Skeletal muscle tissue (tissue), 4 donors: ENCODE results near the gene GADD45B. TPM values are rescaled to one million over a fixed set of nuclear protein-coding genes. Genes with fewer than 3 reads are reported as not detected.

Source experiments
- H3K27ac ChIP-seq: one replicate; pipeline ENCODE4 v1.7.0; 2013; ENCODE audit warnings: mild to moderate bottlenecking, low read depth, low read length, inconsistent platforms
- H3K27me3 ChIP-seq, 3 donors: one replicate each; pipeline ENCODE4 v1.7.0; 2013; ENCODE audit warnings: low read length in 3 of 3; ENCODE audit not compliant: control insufficient read depth in 3 of 3, insufficient read depth in 3 of 3
- H3K36me3 ChIP-seq, 3 donors: one replicate each; pipeline ENCODE4 v1.7.0; 2013; ENCODE audit warnings: low read length in 3 of 3; ENCODE audit not compliant: control insufficient read depth in 3 of 3, insufficient read depth in 3 of 3
- H3K4me1 ChIP-seq, 3 donors: one replicate each; pipeline ENCODE4 v1.7.0; 2013; ENCODE audit warnings: low read length in 3 of 3, mild to moderate bottlenecking in 3 of 3; ENCODE audit not compliant: control insufficient read depth in 3 of 3, insufficient read depth in 3 of 3
- H3K4me3 ChIP-seq, 3 donors: one replicate each; pipeline ENCODE4 v1.7.0; 2013; ENCODE audit warnings: low read length in 3 of 3
- H3K9ac ChIP-seq, 3 donors: one replicate each; pipeline ENCODE4 v1.7.0; 2013; ENCODE audit warnings: low read length in 3 of 3, mild to moderate bottlenecking in 3 of 3, moderate library complexity in 2 of 3, low read depth in 1 of 3
- H3K9me3 ChIP-seq, 3 donors: one replicate each; pipeline ENCODE4 v1.7.0; 2013; ENCODE audit warnings: low read length in 3 of 3; ENCODE audit not compliant: control insufficient read depth in 3 of 3
- total RNA-seq: library from RNA; depleted of rRNA; stranded (reverse); fragments of >200 nt; gene quantifications from one replicate; pipeline ENCODE4 v1.2.3, GENCODE V29; 2014
- donor health status: Osteomylitis.

GADD45B gene
- total RNA-seq, 1 donor from 2014 or later, result 5.7 TPM

DNA sequence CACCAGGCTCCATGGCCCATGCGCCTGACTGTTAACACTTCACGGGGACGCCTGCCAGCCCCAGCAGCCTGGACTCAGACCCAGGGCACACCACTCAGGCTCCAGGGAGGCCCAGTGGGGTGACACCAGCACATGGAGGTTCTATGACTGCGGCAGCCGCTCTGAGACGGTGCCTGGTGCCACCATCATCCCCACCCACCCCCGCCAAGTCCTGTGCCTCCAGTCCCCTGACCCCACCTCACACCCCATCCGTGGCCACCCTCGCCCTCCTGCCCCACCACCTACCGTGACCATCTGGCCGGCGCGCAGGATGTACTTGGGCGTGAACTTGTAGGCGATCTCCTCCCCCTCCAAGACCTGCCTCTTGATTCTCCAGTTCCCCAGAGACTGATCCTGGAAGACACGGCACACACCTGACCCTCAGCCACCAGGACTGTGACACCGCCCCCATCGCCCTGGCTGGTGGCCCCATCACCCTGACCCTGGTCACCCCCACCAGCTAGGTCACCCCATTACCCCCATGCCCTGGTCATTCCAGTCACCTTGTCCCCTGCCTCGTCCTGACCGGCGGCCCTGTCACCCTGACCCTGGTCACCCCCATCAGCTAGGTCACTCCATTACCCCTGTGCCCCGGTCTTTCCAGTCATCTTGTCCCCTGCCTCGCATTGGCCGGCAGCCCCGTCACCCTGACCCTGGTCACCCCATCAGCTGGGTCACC is 43.6 kb upstream of the GADD45B start:
- Histone ChIP-seq H3K4me3 (no peak overlapping the region), H3K9ac (no peak overlapping the region), H3K27ac (no peak overlapping the region), H3K4me1 (peaks cover 9 to 15% (median 12%) of the 10 kb centered on the region in 3 donors), H3K27me3 (no peaks in the 10 kb centered on the region), H3K36me3 (peaks cover 4 to 18% (median 16%) of the 10 kb centered on the region in 3 donors), H3K9me3 (no peaks in the 10 kb centered on the region)

DNA sequence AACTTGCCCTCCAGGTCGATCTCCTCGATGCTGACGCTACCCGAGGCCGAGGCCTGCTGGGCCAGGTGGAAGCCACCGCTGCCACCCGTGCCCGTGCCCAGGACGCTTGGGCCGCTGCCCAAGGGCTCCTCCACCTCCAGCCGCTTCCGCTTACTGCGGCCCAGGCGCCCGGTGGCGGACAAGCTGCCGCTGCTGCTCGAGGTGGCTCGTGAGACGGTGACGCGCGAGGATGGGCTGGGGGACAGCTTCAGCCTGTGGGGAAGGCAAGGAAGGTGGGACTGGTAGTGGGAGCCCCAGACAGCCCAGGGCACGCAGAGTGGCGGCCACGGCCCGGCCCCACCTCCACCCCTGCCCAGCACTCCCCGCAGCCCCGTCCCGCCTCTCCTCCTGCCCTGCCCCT is 42.1 kb upstream of the GADD45B start:
- Histone ChIP-seq H3K4me3 (no peak overlapping the region), H3K27ac (no peak overlapping the region), H3K27me3 (no peaks in the 10 kb centered on the region), H3K9ac (no peak overlapping the region), H3K4me1 (peaks cover 0 to 4% (median under 1%) of the 10 kb centered on the region in 3 donors), H3K36me3 (peaks cover 14 to 24% (median 24%) of the 10 kb centered on the region in 3 donors), H3K9me3 (no peaks in the 10 kb centered on the region)

DNA sequence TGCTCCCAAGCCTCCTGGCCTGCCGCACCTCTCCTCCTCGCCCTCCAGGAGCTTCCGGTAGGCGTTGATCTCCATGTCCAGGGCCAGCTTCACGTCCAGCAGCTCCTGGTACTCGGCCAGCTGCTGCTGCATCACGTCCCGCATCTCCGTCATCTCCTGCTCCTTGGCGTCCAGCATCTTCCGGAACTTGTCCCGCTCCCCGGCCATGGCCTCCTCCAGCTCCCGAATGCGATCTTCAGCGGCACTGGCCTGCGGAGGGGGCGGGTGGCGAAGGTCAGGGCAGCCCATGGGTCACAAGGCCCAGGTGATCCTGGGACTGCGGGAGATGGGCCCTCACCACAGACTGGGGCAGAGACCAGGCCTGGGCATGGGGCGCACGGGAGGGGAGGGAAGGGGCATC is 41.7 kb upstream of the GADD45B start:
- no peaks in the 10 kb centered on the region for H3K27me3 ChIP-seq

DNA sequence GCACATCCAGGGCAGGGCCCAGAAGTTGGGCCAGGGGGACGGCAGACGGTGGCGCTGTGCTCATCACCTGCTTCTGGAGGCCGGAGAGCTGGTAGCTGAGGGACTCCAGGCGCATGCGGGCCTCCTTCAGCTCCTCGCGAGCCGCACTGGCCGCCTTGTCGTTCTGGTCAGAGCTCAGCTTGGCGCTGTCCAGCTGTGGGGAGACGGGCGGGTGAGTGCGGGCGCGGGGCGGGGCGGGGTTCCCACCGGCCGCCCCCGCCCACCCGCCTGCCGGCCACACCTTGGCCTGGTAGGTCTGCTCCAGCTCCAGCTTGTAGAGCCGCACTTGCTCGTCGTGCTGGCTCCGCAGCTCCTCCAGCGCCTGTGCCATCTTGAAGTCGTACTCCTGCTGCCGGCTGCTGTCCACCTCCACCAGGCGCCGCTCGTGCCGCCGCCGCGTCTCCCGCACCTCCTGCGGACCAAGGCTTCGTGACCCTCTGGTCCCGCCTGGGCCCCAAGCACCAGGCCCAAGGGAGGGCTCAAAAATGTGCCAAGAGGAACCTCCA is 41.1 kb upstream of the GADD45B start:
- Histone ChIP-seq H3K9me3 (no peaks in the 10 kb centered on the region), H3K27ac (no peak overlapping the region), H3K4me1 (no peaks in the 10 kb centered on the region), H3K36me3 (peaks cover 14 to 24% (median 24%) of the 10 kb centered on the region in 3 donors), H3K27me3 (no peaks in the 10 kb centered on the region), H3K9ac (no peak overlapping the region), H3K4me3 (no peak overlapping the region)

More for the DNA sequence above, 41.7 kb upstream of the GADD45B start:
- no peaks in the 10 kb centered on the region for H3K4me1 ChIP-seq
- peaks cover 14 to 24% (median 24%) of the 10 kb centered on the region in 3 donors for H3K36me3 ChIP-seq
- H3K9ac ChIP-seq, result no peak overlapping the region
- H3K9me3 ChIP-seq, result no peaks in the 10 kb centered on the region
- no peak overlapping the region for H3K27ac ChIP-seq
- no peak overlapping the region for H3K4me3 ChIP-seq

DNA sequence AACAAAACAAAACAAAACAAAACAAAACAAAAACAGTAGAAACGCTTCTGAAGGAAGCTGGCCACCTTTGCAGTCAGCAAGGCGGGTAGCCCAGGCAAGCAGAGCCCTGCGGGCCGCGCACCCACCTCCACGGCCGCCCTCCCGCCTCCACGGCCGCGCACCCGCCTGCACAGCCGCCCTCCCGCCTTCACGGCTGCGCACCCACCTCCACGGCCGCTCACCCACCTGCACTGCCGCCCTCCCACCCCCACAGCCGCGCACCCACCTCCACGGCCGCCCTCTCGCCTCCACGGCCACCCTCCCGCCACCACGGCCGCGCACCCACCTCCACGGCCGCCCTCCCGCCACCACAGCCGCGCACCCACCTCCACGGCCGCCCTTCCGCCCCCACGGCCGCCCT is 39.5 kb upstream of the GADD45B start:
- Histone ChIP-seq H3K27ac (no peak overlapping the region), H3K27me3 (no peaks in the 10 kb centered on the region), H3K4me1 (no peaks in the 10 kb centered on the region), H3K9ac (no peak overlapping the region), H3K4me3 (no peak overlapping the region), H3K9me3 (no peaks in the 10 kb centered on the region), H3K36me3 (peaks cover 14 to 18% (median 18%) of the 10 kb centered on the region in 3 donors)

DNA sequence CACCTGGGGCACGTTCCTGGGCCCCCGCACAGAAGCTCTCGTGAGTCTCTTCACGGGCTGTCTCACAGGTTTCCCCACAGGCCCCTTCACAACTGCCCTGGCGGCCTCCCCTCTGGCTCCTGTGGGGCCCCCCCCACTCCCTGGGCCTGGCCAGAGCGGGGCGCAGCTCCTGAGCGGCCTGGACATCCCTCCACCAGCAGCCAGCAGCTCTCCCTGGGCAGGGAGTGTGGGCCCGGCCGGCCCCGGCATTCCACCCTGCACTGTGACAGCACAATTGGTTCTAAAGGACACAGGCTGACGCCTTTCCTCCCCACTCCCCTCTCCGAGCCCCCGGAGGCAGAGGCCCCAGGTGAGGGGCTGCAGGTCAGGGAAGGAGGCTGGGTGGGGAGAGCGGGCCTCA is 39.0 kb upstream of the GADD45B start:
- no peak overlapping the region for H3K27ac ChIP-seq
- H3K4me1 ChIP-seq, result no peaks in the 10 kb centered on the region
- peaks cover 14 to 16% (median 15%) of the 10 kb centered on the region in 3 donors for H3K36me3 ChIP-seq
- H3K27me3 ChIP-seq, result no peaks in the 10 kb centered on the region
- H3K9ac ChIP-seq, result no peak overlapping the region
- no peaks in the 10 kb centered on the region for H3K9me3 ChIP-seq
- no peak overlapping the region for H3K4me3 ChIP-seq

DNA sequence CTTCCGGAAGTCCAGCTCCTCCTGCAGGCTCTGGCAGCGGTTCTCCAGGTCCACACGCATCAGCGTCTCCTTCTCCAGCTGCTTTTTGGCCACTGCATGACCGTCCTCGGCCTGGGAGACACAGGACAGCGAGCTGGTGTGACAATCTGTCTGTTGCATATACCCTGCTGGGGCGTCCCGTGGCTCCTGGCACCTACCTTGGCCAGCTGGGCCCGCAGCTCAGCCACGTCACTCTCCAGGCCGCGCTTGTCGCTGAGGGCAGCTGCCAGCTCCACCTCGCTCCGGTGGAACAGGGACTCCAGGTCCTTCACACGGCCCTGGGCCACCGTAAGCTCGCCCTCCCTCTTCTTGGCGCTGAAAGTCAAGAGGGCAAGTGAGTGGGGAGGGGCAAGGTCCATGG is 37.7 kb upstream of the GADD45B start:
- Histone ChIP-seq H3K4me3 (no peak overlapping the region), H3K9me3 (no peaks in the 10 kb centered on the region), H3K36me3 (peaks cover 14 to 17% (median 16%) of the 10 kb centered on the region in 3 donors), H3K4me1 (no peaks in the 10 kb centered on the region), H3K27me3 (no peaks in the 10 kb centered on the region), H3K9ac (no peak overlapping the region), H3K27ac (no peak overlapping the region)

DNA sequence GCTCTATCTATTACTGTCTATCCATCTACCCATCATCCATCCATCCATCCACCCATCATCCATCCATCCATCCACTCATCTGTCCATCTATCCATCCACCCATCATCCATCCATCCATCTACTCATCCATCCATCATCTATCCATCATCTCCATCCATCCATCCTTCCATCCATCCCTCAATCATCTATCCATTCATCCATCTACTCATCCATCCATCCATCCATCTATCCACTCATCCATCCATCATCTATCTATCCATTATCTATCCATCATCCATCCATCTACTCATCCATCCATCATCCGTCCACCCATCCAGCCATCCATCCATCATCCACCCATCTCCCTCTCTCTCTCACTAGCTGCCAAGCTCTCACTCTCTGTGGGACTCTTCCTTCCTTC is 35.4 kb upstream of the GADD45B start:
- Histone ChIP-seq H3K4me3 (no peak overlapping the region), H3K36me3 (peaks cover 10 to 17% (median 11%) of the 10 kb centered on the region in 3 donors), H3K9ac (no peak overlapping the region), H3K27me3 (no peaks in the 10 kb centered on the region), H3K27ac (no peak overlapping the region), H3K4me1 (no peaks in the 10 kb centered on the region), H3K9me3 (no peaks in the 10 kb centered on the region)

DNA sequence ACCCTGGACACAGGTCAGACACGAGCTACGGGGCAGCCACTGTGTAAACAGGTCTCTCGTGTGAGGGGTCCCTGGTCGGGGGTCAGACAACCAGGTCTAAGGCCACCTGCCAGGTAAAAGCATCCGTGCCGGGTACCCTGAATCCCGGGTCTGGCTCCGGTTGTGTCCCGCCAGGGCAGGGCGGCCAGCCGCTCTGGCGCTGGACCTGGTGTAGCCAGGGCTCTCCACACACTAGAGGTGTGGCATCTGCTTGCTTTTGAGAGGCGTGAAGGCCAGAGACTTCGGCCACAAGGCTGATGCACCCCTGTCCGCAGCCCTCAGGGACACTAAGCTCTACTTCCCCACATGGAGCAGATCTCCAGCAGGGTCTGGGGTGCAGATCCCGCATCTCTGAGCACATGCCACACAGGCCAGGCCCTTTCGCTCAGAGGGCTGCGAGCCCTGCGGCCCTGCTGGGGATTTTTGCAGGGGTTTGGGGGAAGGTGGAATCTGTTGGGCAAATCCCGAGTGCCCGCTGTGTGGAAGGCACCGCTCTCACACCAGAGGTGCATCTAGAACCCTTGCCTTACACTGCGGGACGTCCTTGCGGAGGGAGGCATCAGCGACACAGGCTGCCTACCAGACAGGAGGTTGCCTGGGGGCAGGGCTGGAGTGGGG is 34.7 kb upstream of the GADD45B start:
- H3K27me3 ChIP-seq, result no peaks in the 10 kb centered on the region
- H3K27ac ChIP-seq, result no peak overlapping the region
- no peak overlapping the region for H3K4me3 ChIP-seq
- H3K9me3 ChIP-seq, result no peaks in the 10 kb centered on the region
- peaks cover 10 to 17% (median 11%) of the 10 kb centered on the region in 3 donors for H3K36me3 ChIP-seq
- peaks cover 0 to 2% (median 0%) of the 10 kb centered on the region in 3 donors for H3K4me1 ChIP-seq
- H3K9ac ChIP-seq, result no peak overlapping the region
